Aorta (tissue), 5 donors: ENCODE measurements around the gene XPOT. TPM values are rescaled to one million over a fixed set of nuclear protein-coding genes. Genes with fewer than 3 reads are reported as not detected.

Source experiments
- ATAC-seq: fragments of 200-7000 bp; cut with Tn5 transposase; one replicate; pipeline ENCODE4 v1.9.1; 2022; ENCODE audit warnings: moderate library complexity; ENCODE audit not compliant: low FRiP score
- DNase-seq, 2 donors: peaks; one replicate each; pipeline ENCODE4 v3.0.0-alpha.2; 2020
- H3K27ac ChIP-seq, 2 donors: one replicate each; pipeline ENCODE4 v1.5.1; 2013; ENCODE audit warnings: low read length in 2 of 2, mild to moderate bottlenecking in 2 of 2, moderate library complexity in 2 of 2, control low read depth in 1 of 2, inconsistent platforms in 1 of 2, low read depth in 1 of 2
- H3K27me3 ChIP-seq, 2 donors: one replicate each; pipeline ENCODE4 v1.6.1; 2013; ENCODE audit warnings: control low read depth in 1 of 2, low read length in 1 of 2, mild to moderate bottlenecking in 1 of 2, moderate library complexity in 1 of 2; ENCODE audit not compliant: insufficient read depth in 2 of 2, control insufficient read depth in 1 of 2
- H3K36me3 ChIP-seq, 2 donors: one replicate each; pipeline ENCODE4 v1.6.1; 2013; ENCODE audit warnings: control low read depth in 1 of 2, low read length in 1 of 2, mild to moderate bottlenecking in 1 of 2; ENCODE audit not compliant: insufficient read depth in 2 of 2, control insufficient read depth in 1 of 2
- H3K4me1 ChIP-seq, 2 donors: one replicate each; pipeline ENCODE4 v1.6.1; 2013; ENCODE audit warnings: low read length in 2 of 2, control low read depth in 1 of 2, mild to moderate bottlenecking in 1 of 2, moderate library complexity in 1 of 2; ENCODE audit not compliant: insufficient read depth in 2 of 2, control insufficient read depth in 1 of 2
- H3K4me3 ChIP-seq, 2 donors: one replicate each; pipeline ENCODE4 v1.5.1; 2013; ENCODE audit warnings: low read length in 2 of 2, control low read depth in 1 of 2, mild to moderate bottlenecking in 1 of 2
- H3K9me3 ChIP-seq: one replicate; pipeline ENCODE4 v1.6.1; 2013; ENCODE audit warnings: mild to moderate bottlenecking, low read length; ENCODE audit not compliant: control insufficient read depth
- WGBS, 2 donors: extraction: QIAGEN DNeasy Blood & Tissue Kit; methylation state at CpG; one replicate each; pipeline ENCODE4 v1.1.7; 2013; 5-methylcytosine and 5-hydroxymethylcytosine counted together
- intact Hi-C, 2 donors: fragments of 100-400 bp; cut with DNase I; formaldehyde crosslinking; loops; one replicate each; pipeline versions ENCODE4 v1.14.2 to v1.15.0; 2022
- polyA plus RNA-seq, 2 donors: library from polyadenylated mRNA; stranded (reverse); fragments of 200-250 nt; gene quantifications; one replicate each; pipeline ENCODE4 v1.2.3, GENCODE V29; 2013
- total RNA-seq, 2 donors: library from RNA; stranded (reverse); fragmentation: NEBNext Ultra II Directional; extraction: Animal tissue kit (Norgen Biotek cat#: 25700); gene quantifications; one replicate each; pipeline ENCODE4 v1.2.1, GENCODE V29; 2021
- donor health status: healthy with polysubstance abuse.
- donor health status: Bipolar disorder and iron deficiency.
- donor health status: DM: no; HTN: no; CAD: no.
- donor health status: DM: no; HTN: no; CAD: no.
- donor health status: DM: yes; HTN: yes; CAD: no.

The XPOT gene
- total and polyA plus RNA-seq, 4 donors = 18.2 to 53.9 (median 36.3) TPM

GRCh38 chr12:64486657-64487056, 82.5 kb downstream of the XPOT start:
- no peaks in the 10 kb centered on the region for H3K9me3 ChIP-seq
- H3K4me3 ChIP-seq = no peak overlapping the region
- no peaks in the 10 kb centered on the region for H3K4me1 ChIP-seq
- H3K27me3 ChIP-seq = no peaks in the 10 kb centered on the region
- DNase-seq = no peak
- peaks cover 0 to 2% of the 10 kb centered on the region in 2 donors for H3K36me3 ChIP-seq
- intact Hi-C loops = no loop called here
- no peak overlapping the region for H3K27ac ChIP-seq
- WGBS, 2 donors = 97 to 98% methylated on average over 3 of the region's 3 CpGs
- no peak for ATAC-seq

- H3K36me3 ChIP-seq = peaks cover 0 to 2% of the 10 kb centered on the region in 2 donors
- H3K27me3 ChIP-seq = no peaks in the 10 kb centered on the region
- WGBS, 2 donors = 95% methylated on average over 1 of the region's 1 CpG
- no peak overlapping the region for H3K27ac ChIP-seq
- H3K4me3 ChIP-seq = no peak overlapping the region
- DNase-seq (no peak), ATAC-seq (no peak)
- intact Hi-C loops = no loop called here
- H3K4me1 ChIP-seq = no peaks in the 10 kb centered on the region
- H3K9me3 ChIP-seq = no peaks in the 10 kb centered on the region
Observed at GRCh38 chr12:64491718-64492117, 87.5 kb downstream of the XPOT start.

DNA sequence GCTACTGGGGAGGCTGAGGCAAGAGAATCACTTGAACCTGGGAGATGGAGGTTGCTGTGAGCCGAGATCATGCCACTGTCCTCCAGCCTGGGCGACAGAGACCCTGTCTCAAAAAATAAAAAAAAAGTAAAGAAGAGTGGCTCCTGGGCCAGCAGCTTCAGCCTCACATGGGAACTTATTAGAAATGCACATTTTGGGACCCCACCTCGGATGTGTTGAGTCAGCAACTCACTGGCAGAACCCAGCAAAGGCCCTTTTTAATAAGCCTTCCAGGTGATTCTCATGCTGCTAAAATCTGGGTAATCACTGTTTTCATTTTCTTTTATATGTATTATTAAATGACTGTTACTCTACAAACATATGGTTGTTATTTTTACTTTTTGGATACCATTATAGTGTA, 89.3 kb downstream of the XPOT start:
- intact Hi-C loops = no loop called here
- WGBS, 2 donors = 97 to 98% methylated on average over 3 of the region's 3 CpGs
- no peaks in the 10 kb centered on the region for H3K27me3 ChIP-seq
- H3K4me1 ChIP-seq = no peaks in the 10 kb centered on the region
- no peak overlapping the region for H3K27ac ChIP-seq
- no peaks in the 10 kb centered on the region for H3K9me3 ChIP-seq
- peaks cover 2 to 4% of the 10 kb centered on the region in 2 donors for H3K36me3 ChIP-seq
- no peak overlapping the region for H3K4me3 ChIP-seq
- DNase-seq = no peak
- ATAC-seq = no peak

DNA sequence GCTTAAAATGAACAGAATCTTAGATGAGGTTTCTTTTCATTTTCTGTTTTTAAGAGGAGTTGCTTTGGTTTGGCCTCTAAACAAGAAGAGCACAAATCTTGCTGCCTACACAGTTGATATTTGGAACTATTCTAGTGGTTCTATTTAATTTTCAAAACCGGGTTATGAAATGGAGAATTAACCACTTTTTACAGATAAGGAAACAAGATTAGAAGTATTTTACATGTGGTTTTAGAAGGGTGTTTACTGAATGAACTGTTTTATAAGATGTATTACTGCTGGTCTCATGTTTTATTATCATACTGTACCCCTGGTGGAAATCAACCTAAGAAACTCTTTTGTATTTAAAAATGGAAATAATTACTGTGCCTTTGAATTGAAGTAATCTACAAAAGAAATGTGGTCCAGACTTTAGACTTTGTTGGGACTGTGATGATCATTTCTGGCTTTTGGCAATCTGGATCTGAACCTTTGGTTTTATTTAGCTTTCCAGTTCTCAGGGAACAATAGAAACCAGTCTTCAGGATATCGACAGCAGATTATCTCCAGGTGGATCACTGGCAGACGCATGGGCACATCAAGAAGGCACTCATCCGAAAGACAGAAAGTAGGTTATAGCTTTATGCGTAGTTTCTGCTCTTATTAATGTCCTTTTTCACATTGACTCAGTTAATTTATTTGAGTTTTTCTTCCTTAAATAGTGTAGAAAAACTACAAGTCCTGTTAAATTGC, 91.0 kb downstream of the XPOT start:
- Histone ChIP-seq H3K36me3 (peaks cover 2 to 4% of the 10 kb centered on the region in 2 donors), H3K27me3 (no peaks in the 10 kb centered on the region), H3K4me1 (no peaks in the 10 kb centered on the region), H3K9me3 (no peaks in the 10 kb centered on the region), H3K27ac (no peak overlapping the region), H3K4me3 (no peak overlapping the region)
- no peak for ATAC-seq
- DNase-seq = no peak
- 87 to 89% methylated on average over 5 of the region's 5 CpGs for WGBS, 2 donors
- intact Hi-C loops = no loop called here

- no peaks in the 10 kb centered on the region for H3K4me1 ChIP-seq
- no peaks in the 10 kb centered on the region for H3K27me3 ChIP-seq
- no peak overlapping the region for H3K4me3 ChIP-seq
- peaks cover 0 to 4% of the 10 kb centered on the region in 2 donors for H3K36me3 ChIP-seq
- H3K27ac ChIP-seq = no peak overlapping the region
- WGBS, 2 donors = 93 to 98% methylated on average over 2 of the region's 2 CpGs
- DNase-seq (no peak), ATAC-seq (no peak)
- intact Hi-C loops = no loop called here
- H3K9me3 ChIP-seq = no peaks in the 10 kb centered on the region
Observed at GRCh38 chr12:64496839-64497400, 92.7 kb downstream of the XPOT start.

DNA sequence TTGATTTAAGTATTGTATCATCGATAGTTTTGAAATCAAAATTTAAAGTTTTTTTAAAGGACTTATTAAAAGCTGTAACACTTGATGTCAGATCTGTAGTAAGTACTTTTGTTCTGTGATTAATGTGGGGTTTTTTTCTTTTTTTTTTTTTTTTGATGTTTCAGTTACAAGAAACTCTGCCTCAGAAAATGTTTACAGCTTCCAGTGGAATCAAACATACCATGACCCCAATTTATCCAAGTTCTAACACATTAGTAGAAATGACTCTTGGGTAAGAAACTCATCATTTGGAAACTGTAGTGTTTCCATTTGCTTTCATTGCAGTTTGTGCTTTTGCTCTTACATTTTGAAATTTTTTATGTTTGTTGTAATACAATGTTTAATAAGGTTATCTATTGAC, 93.3 kb downstream of the XPOT start:
- H3K9me3 ChIP-seq = no peaks in the 10 kb centered on the region
- peaks cover 0 to 4% of the 10 kb centered on the region in 2 donors for H3K36me3 ChIP-seq
- ATAC-seq (no peak), DNase-seq (no peak)
- no peak overlapping the region for H3K4me3 ChIP-seq
- H3K27me3 ChIP-seq = no peaks in the 10 kb centered on the region
- no peak overlapping the region for H3K27ac ChIP-seq
- H3K4me1 ChIP-seq = no peaks in the 10 kb centered on the region
- WGBS, 2 donors = 91 to 95% methylated on average over 1 of the region's 1 CpG
- intact Hi-C loops = no loop called here

GRCh38 chr12:64497903-64498302, 93.7 kb downstream of the XPOT start:
- intact Hi-C loops = no loop called here
- Histone ChIP-seq H3K4me1 (no peaks in the 10 kb centered on the region), H3K36me3 (peaks cover 0 to 4% of the 10 kb centered on the region in 2 donors), H3K9me3 (no peaks in the 10 kb centered on the region), H3K27me3 (no peaks in the 10 kb centered on the region), H3K4me3 (no peak overlapping the region), H3K27ac (no peak overlapping the region)
- ATAC-seq (no peak), DNase-seq (no peak)
- WGBS, 2 donors = 96 to 100% methylated on average over 1 of the region's 1 CpG

- Histone ChIP-seq H3K4me3 (no peak overlapping the region), H3K9me3 (no peaks in the 10 kb centered on the region), H3K27me3 (no peaks in the 10 kb centered on the region), H3K27ac (no peak overlapping the region), H3K4me1 (no peaks in the 10 kb centered on the region), H3K36me3 (peaks cover 0 to 4% of the 10 kb centered on the region in 2 donors)
- ATAC-seq (no peak), DNase-seq (no peak)
- intact Hi-C loops = no loop called here
- WGBS, 2 donors = 64 to 72% methylated on average over 3 of the region's 3 CpGs
Observed at GRCh38 chr12:64500394-64500793, 96.2 kb downstream of the XPOT start.
